SH-SY5Y (cell line): ENCODE measurements around the gene IGF2BP1.

Experiments used
- GATA2 ChIP-seq: IDR thresholded peaks from 2 replicates; pipeline ENCODE4 v1.6.1; 2011; ENCODE audit warnings: mild to moderate bottlenecking, low read depth, low read length
- GATA3 ChIP-seq: IDR thresholded peaks from 2 replicates; pipeline ENCODE4 v1.6.1; 2011; ENCODE audit warnings: low read depth, mild to moderate bottlenecking, low read length, moderate library complexity

GRCh38 chr17:49086316-49086605 is 89.1 kb downstream of the IGF2BP1 start:
- TF ChIP-seq GATA2 (no peak), GATA3 (no peak)
